Measurements from ENCODE around the gene FKBP1A.

The FKBP1A gene

GRCh38 chr20:1371830-1372539 is 20.9 kb downstream of the FKBP1A start:
- no peak for TF ChIP-seq CTCF (IDR thresholded peaks at IDR 0.05; ENCODE audit: low read depth, low read length)

GRCh38 chr20:1371202-1371782 is 21.6 kb downstream of the FKBP1A start:
- no peak for TF ChIP-seq CTCF (IDR thresholded peaks at IDR 0.05; ENCODE audit: low read depth, low read length)
- H3K4me3 ChIP-seq (ENCODE audit: low read depth, low read length) = no peak overlapping the region

More at GRCh38 chr20:1371830-1372539, 20.9 kb downstream of the FKBP1A start:
- no peak overlapping the region for H3K4me3 ChIP-seq (ENCODE audit: low read depth, low read length)

GRCh38 chr20:1370548-1371110 is 22.2 kb downstream of the FKBP1A start:
- no peak for TF ChIP-seq CTCF (IDR thresholded peaks at IDR 0.05; ENCODE audit: low read depth, low read length)
- no peak overlapping the region for H3K4me3 ChIP-seq (ENCODE audit: low read depth, low read length)

GRCh38 chr20:1369970-1370369 is 22.9 kb downstream of the FKBP1A start:
- H3K4me3 ChIP-seq (ENCODE audit: low read depth, low read length) = no peak overlapping the region
- TF ChIP-seq CTCF (IDR thresholded peaks at IDR 0.05; ENCODE audit: low read depth, low read length) = no peak

- no peak overlapping the region for H3K4me3 ChIP-seq (ENCODE audit: low read depth, low read length)
- TF ChIP-seq CTCF (IDR thresholded peaks at IDR 0.05; ENCODE audit: low read depth, low read length) = no peak
Observed at GRCh38 chr20:1368448-1369199, 24.2 kb downstream of the FKBP1A start.

GRCh38 chr20:1367479-1367878 is 25.4 kb downstream of the FKBP1A start:
- H3K4me3 ChIP-seq (ENCODE audit: low read depth, low read length) = no peak overlapping the region
- no peak for TF ChIP-seq CTCF (IDR thresholded peaks at IDR 0.05; ENCODE audit: low read depth, low read length)
